Activated CD8-positive, alpha-beta memory T cell treated with anti-CD3 and anti-CD28 coated beads for 24 hours (primary cell): Measurements from ENCODE around the gene SIKE1.
"Not testable (repeated sequence)": the region's sequence is repeated elsewhere in the genome, so short reads cannot be mapped to it uniquely, and the experiment has no call there.

Source experiments
- DNase-seq: peaks from one replicate; pipeline ENCODE4 v3.0.0-alpha.2; 2020

Gene SIKE1

DNA sequence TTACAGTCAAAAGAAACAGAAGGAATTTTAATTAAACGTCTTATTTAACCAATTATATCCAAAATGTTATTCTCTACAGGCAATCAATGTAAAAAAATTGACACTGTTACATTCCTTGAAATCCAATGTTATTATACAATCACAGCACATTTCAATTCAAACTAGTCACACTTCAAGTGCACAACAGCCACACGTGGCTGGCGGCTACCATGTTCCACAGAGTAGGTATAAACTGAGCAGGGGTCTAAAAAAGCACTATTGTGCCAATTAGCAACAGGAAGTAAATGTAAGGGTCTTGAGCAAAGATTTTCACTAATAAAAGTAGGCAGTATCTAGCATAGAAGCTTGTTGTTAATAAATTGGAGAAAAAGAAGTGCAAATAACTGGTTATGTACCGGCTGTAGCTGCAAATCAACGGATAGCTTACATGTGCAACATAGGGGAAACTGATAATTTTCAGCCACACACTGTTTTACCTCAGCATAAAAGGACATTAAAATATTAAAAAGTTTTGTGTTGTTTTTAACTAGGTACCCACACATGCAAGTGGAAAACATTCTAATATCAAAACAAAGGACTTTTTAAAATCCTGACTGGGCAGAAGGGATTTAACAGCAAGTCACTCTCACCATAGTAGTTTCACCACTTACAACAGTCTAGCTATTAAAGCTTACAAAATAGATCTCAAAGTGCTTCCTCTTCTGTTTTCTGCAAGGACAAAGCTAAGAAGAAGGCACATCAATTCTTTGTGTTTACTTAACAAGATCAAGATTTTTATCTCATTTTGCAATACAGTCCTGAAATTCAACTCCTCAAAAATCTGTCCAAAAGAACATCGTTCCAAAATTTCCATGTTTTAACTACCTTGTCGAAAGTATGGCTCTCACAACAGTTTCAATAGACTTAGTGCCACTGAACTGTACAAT lies 25.2 kb downstream of the SIKE1 start:
- no peak for DNase-seq

DNA sequence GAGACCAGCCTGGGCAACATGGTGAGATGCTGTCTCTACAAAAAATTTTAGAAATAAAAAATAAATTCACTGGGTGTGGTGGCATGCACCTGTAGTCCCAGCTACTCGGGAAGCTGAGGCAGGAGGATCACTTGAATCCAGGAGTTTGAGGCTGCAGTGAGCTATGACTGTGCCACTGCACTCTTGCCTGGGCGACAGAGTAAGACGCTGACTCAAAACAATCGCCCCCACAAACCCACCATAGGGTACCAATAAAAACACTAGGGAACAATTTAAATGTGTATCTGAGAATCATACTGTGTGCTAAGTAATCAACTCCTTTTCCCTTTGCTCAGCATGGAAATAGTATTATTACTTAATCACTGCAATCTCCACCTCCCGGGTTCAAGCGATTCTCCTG lies 26.8 kb downstream of the SIKE1 start:
- not testable (repeated sequence) for DNase-seq

DNA sequence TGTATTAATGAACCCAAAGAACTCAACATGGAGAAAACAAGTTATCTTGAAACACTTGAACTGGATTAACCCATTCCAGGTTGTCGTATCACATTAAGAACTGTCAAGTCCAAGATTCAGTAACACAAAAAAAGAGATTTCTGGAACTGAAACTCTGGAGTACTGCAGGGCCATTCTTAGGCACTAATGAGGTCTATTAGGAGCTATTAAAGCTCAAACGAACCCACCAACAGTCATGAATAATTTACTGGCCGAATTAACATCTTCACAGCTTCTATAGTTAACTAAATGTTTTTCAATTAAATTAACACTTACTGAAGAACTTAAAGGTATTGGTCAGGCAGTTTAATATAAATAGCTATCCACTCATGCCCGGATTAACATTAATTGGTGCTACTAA lies 27.3 kb downstream of the SIKE1 start:
- DNase-seq = no peak

DNA sequence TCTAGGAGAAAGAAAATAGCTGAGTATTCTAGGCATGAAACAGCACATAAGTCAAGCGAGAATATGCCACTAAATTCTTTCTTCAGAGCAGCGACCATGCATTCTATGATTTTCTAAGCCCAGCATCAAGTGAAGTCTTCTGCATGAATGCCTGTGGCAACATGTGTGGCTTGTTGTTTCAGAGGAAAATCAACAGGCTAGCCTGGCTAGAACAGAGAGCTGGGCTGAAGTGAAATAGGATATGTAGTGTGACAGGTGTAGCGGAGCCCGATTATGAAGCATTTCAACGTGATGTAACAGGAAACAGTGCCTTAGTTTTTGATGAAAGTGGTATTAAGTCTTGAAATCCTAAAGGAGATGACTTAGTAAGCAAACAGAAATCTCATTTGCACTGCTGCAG lies 29.7 kb downstream of the SIKE1 start:
- DNase-seq = no peak

DNA sequence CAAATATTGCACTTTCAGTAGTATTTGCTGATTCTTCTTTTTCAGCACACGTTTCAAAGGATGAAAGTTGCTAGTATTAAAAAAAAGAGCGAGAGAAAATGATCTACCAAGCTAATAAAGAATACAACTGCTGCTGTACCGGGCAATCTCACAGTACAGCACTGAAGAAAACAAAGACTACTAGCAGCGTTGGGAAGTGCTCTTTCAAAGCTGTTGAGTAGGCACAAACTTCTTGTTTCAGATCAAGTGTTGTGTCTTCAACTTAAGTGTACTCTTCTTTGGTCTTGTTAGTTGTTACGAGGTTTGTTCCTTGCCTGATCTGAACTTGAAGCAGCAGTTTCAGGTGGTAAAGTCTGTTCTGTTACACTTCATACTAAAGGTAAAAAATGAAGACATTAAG lies 30.6 kb downstream of the SIKE1 start:
- no peak for DNase-seq

DNA sequence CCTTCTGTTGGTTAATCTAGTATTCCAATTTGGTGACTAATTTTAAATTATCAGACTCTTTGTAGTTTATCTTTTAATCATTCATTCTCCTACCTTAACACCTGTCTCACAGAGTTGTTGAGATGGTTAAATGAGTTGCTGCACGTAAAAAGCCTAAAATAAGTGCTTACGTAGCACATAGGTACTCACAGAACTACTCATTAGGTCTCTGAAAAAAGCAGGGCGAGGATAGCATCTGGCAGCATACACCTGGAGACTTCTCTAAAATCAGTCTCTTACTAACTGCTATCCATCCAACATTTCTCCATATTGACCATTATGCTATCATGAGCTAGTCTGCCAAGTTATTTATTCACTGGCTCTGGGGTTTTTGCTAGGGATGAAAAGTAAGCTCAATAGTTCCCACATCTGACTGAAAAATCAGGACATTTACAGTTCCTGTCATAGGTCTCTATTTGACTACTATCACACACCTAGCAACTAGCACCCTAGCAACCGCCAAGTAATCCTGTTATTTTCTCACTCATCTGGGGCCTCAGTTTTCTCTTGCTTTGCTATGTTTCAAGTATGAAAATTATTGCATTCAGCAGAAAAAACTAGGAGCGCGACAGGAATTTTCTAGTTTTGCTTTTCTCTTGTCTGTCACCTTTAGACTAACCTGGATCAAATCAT lies 33.9 kb downstream of the SIKE1 start:
- no peak for DNase-seq

DNA sequence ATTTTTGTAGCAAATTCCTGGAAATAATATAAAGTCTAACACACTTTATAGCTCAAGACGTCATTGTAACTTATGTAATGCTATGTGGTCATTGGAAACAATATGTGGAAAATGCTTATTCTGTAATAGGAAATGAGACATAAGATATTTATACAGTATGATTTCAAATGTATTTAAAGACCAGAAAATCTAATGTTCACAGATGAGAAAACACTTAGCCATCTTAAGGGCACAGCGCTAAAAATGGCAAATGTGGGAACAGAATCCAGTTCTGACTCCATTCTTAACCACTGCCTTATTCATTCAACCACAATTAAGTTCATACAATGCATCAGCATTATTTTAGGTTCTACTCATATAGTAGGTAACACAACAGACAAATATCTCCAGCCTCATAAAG lies 35.2 kb downstream of the SIKE1 start:
- DNase-seq = no peak

DNA sequence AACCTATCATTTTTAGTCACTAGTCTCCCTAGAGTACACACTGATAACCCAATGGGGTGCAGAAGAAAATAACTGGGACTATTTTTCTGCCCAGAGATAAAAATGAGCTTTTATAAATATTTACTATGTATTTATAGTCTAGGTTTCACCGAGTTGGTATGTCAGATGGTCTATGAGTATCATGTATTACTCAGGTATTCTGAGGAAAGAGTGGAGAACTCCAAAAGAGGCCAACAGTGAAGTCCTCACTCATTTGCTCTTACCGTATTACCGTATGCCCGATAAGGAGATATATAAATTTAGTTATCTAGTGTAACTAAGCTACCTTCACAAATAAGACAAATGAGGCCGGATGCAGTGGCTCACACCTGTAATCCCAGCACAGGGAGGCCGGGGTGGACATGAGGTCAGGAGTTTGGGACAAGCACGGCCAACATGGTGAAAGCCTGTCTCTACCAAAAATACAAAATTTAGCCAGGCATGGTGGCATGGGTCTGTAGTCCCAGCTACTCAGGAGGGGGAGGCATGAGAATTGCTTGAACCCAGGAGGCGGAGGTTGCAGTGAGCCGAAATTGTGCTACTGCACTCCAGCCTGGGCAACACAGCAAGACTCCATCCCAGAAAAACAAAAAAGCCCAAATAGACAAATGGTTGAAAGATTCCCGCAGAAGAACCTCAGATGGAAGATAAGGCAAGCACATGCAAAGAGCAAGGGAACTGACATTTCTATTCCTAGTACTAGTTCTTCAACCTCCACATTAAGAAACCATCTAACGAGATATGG lies 38.3 kb downstream of the SIKE1 start:
- DNase-seq = no peak

DNA sequence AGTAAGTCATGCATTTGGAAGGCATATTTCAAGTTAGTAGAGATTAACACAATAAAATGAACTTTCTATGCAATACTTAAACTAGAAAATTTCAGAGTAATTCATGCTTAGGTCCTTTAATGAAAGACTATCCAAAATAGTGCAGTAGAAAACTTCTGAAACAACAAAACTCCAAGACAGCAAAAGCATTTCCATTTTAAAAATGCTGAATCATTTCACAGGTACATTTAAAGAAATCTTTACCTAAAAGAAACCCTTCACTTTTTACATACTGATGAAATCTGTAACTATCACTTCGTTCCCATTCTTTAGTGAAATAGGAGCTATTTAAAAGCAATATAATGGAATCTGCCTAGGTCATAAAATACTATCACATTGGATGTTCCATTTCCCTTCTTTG lies 40.2 kb downstream of the SIKE1 start:
- DNase-seq = no peak

DNA sequence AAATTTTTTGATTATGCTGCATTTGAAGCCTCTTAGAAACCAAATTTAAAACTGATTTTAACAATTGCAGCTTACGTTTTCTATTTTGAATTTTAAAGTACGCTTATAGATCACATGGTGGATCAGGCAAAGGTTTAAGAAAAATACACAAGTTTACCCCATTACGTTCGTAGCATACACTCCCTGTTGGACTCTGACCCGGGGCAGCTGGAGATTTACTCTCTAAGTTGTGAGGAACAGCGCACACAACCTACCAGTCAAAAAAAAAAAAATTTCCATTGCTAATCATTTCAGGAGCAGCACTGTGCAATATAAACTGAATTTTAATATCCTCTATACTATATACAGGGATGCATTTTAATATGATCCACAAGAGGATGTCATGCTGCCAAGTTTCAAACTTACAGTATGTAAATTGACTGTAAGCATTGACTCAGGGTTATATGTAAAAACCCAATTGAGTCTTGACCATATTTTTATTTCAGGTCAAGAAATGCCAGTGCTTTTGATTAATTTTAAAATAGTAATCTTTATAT lies 43.1 kb downstream of the SIKE1 start:
- no peak for DNase-seq

DNA sequence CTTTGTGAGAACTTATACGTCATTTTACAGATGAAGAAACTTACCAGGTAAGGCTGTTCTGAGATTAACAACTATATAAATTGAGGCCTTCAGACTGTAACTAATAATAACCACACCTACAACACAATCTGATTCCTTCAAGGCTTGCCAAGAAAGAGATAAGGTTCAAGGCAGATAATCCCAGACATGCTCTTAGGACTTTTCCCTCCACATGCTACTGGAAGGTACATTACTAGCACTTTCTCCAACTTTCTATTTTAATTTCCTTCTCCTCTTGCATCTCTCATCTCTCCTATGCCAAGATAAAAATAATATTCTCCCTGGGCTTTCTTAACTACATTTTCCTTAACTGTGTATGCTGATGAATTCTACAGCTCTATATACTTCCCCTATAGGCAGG lies 45.0 kb downstream of the SIKE1 start:
- DNase-seq = no peak

DNA sequence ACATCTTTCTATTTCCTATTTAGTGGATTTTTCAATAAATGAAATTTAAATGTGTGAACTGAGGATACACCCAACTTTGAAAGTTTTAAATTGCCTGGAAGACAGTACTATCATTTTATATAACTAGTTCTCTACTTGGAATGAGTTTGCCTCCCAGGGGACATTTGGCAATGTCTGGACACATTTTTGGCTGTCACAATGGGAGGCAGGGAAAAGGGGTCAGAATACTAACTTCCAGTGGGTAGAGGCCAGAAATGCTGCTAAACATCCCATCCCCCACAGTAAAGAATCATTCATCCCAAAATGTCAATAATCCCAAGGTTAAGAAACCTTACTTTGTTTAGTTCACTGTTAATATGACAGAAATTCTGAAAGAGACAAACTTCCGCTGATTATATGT lies 50.7 kb downstream of the SIKE1 start:
- no peak for DNase-seq

DNA sequence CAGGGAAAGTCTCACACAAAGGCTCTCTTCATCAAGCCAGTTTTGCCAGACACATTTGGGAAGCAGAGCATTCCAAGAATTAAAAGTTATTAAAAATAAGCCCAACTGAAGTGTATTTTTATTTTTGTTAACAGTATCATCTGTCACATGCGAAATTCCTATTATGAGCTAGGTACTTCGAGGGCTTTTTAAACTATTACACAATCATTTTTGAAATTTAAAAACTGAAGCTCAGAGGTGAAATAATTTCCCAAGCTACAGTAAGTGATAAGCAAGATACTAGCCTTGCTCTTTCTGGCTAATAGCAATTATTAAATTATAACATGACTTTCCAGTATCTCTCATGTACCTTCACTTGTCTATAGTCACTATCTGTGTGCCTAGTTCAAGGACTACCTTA lies 51.9 kb downstream of the SIKE1 start:
- DNase-seq = no peak

DNA sequence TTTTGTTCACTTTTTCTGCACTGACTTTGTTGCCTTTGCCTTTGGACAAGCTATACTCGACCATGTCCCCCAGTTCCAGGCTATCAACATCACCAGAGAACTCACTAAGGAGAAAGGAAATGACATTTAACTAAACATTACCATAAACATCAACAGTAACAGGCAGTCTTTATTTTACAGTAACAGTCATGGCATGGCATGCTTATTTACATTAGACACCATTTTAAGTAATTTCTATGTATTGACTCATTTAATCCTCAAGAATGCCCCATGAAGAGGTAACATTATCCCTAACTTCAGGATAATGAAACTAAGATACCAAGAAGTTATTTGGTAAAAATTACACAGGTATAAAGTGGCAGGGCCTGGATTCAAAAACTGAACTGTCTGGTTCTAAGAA lies 55.3 kb downstream of the SIKE1 start:
- DNase-seq = no peak

DNA sequence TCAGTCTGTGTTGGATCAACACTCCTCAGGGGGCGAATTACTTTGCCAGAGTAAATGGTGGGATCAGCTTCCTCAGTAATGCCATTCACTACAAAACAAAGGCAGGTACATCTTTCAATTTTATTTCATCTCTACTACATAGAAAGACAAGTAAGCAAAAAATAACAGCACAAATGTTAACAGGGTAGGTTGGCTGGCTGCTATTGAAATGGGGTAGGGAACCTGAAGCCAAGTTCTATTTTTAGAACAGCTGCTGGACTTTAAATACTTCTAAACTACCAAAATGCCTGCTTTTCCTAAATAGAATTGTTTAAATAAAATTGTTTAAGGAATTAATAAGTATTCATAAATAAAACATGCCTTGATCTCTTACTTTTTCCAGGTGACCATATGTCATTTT lies 56.6 kb downstream of the SIKE1 start:
- no peak for DNase-seq

DNA sequence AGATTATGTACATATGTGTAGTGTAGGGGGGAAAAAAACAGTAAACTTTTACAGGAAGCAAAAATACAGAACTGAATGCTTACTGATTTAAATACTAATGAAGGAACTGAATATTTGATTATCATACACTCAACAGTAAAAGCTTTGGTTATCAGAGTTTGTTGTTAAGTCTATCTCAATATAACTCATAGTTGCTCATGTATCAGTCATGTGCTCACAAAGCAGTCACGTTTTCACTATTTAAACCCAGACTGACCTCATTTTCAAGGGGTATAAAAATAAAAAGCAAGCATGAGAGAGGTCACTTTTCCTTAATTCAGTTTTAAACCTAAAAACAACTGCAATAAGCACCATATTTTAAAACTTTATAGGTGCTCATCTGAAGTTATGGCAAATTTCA lies 57.0 kb downstream of the SIKE1 start:
- DNase-seq = no peak

DNA sequence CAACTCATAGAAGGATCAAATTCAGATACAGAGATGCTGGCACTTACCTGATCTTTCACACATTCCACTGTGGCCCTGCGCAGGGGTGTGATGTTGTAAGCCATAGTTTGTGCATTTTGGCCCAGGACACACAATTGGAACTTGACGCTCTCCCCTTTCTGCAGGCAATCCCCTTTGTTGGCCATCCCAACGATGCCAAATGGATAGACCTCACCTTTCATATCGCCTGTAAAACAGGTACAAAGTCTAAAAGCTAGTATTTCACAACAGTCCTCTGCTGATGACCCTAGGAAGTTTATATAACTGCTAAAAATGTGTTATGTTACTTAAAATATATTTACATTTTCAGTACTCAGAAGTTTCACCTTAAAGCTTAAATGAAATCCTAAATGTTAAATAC lies 60.0 kb downstream of the SIKE1 start:
- no peak for DNase-seq
